ENCODE measurements around the gene ITGAD. TPM values are rescaled to one million over a fixed set of nuclear protein-coding genes. Genes with fewer than 3 reads are reported as not detected.
A peak's percentile ranks its signal among the peaks of the same experiment; 100 is the strongest.

Gene ITGAD
- total and polyA plus RNA-seq, 2 of the 4 experiments (the other 2 are of a cell fraction) = not detected

GRCh38 chr16:31401436-31401835 is 8.3 kb downstream of the ITGAD start:
- dilution Hi-C loops (cut with HindIII; ENCODE audit: low sequenced_read_pairs, unreplicated experiment) = no loop called here

More at GRCh38 chr16:31401436-31401835, 8.3 kb downstream of the ITGAD start:
- Histone ChIP-seq H3K9ac (ENCODE audit: low read depth, low read length) (no peak overlapping the region), H2AK5ac (ENCODE audit: low read depth, low read length) (no peak overlapping the region), H4K8ac (ENCODE audit: low read depth in 2 of 2, low read length in 2 of 2) (no peak overlapping the region), H4K20me1 (ENCODE audit: insufficient read depth, low read length) (no peaks in the 10 kb centered on the region), H2AK9ac (replicated peaks; ENCODE audit: low read depth, low read length, poor library complexity) (peak overlapping the region; percentile 42), H4K91ac (ENCODE audit: insufficient read depth, low read depth, low read length) (no peak overlapping the region), H3K4me1 (ENCODE audit: control insufficient read depth, insufficient read depth, low read length) (no peaks in the 10 kb centered on the region), H2BK20ac (ENCODE audit: low read depth, low read length) (no peak overlapping the region), H3K27me3 (ENCODE audit: control insufficient read depth, insufficient read depth, low read length) (no peaks in the 10 kb centered on the region; the same call in 1 of the 2 replicates), H3K79me1 (ENCODE audit: low read depth in 1 of 2, low read length in 2 of 2) (no peaks in the 10 kb centered on the region), H2BK120ac (ENCODE audit: low read depth, low read length) (no peak overlapping the region), H2BK5ac (ENCODE audit: low read depth, low read length, poor library complexity, severe bottlenecking) (no peak overlapping the region), H3K9me3 (ENCODE audit: control insufficient read depth, insufficient read depth, low read length) (no peaks in the 10 kb centered on the region; the same call in 1 of the 2 replicates), H3K4me2 (ENCODE audit: low read depth, low read length) (no peak overlapping the region), H3K36me3 (ENCODE audit: control insufficient read depth, insufficient read depth, low read length) (no peaks in the 10 kb centered on the region), H2AFZ (replicated peaks; ENCODE audit: low read length, poor library complexity) (no peak overlapping the region), H3K27ac (ENCODE audit: insufficient read depth, low read length) (no peak overlapping the region), H2BK15ac (ENCODE audit: low read depth, low read length) (no peak overlapping the region), H3K23ac (ENCODE audit: low read depth, low read length) (no peak overlapping the region), H3K4me3 (ENCODE audit: insufficient read depth, low read depth, low read length) (no peak overlapping the region), H3K14ac (replicated peaks; ENCODE audit: low read depth, low read length) (no peak overlapping the region), H3K56ac (ENCODE audit: extremely low read depth, insufficient read depth, low read length) (no peak overlapping the region), H3K4ac (ENCODE audit: low read depth, low read length) (no peak overlapping the region), H4K5ac (ENCODE audit: low read depth, low read length) (no peak overlapping the region), H3K18ac (ENCODE audit: low read depth, low read length) (no peak overlapping the region), H3K9me1 (ENCODE audit: insufficient read depth, low read length) (no peaks in the 10 kb centered on the region)
- WGBS, 2 experiments (ENCODE audit: extremely low coverage in 2 of 2, insufficient read length in 1 of 2) = 20% methylated on average over 1 of the region's 11 CpGs; no CpG with 5 or more reads in 1 of the 2 experiments
- BruUV-seq (replicated peaks) = no TSS peak
- in situ Hi-C loops (cut with MboI; ENCODE audit: low sequenced_read_pairs) = no loop called here
- DNase-seq (no peak), ATAC-seq (ENCODE audit: low read depth) (no peak)
- ChIA-PET POLR2A (ENCODE audit: unreplicated experiment) (no interaction called here), CTCF (no interaction called here)
- intact Hi-C loops (cut with micrococcal nuclease) = no loop called here
- no peak for TF ChIP-seq NFE2L2 (IDR thresholded peaks at IDR 0.05; ENCODE audit: low read depth, low read length)
- no peak for TF ChIP-seq CHD1 (IDR thresholded peaks at IDR 0.05; ENCODE audit: low read depth, low read length)
- no peak for TF ChIP-seq POLR2A (IDR thresholded peaks at IDR 0.05; ENCODE audit: low read depth, low read length)
- TF ChIP-seq MAFK (IDR thresholded peaks at IDR 0.05; ENCODE audit: low read depth, low read length) = no peak
- TF ChIP-seq RFX5 (IDR thresholded peaks at IDR 0.05; ENCODE audit: low read depth, low read length) = no peak
- no peak for TF ChIP-seq USF2 (IDR thresholded peaks at IDR 0.05; ENCODE audit: low read depth, low read length)
